GM12873 (cell line): Measurements from ENCODE around the gene PGF.

Experiments used
- CTCF ChIP-seq: IDR thresholded peaks from 2 replicates; pipeline ENCODE4 v1.5.1; 2012; ENCODE audit warnings: low read depth, mild to moderate bottlenecking, moderate library complexity, low read length, control low read depth; ENCODE audit not compliant: insufficient read depth; ENCODE audit errors: missing control alignments

Gene PGF

DNA sequence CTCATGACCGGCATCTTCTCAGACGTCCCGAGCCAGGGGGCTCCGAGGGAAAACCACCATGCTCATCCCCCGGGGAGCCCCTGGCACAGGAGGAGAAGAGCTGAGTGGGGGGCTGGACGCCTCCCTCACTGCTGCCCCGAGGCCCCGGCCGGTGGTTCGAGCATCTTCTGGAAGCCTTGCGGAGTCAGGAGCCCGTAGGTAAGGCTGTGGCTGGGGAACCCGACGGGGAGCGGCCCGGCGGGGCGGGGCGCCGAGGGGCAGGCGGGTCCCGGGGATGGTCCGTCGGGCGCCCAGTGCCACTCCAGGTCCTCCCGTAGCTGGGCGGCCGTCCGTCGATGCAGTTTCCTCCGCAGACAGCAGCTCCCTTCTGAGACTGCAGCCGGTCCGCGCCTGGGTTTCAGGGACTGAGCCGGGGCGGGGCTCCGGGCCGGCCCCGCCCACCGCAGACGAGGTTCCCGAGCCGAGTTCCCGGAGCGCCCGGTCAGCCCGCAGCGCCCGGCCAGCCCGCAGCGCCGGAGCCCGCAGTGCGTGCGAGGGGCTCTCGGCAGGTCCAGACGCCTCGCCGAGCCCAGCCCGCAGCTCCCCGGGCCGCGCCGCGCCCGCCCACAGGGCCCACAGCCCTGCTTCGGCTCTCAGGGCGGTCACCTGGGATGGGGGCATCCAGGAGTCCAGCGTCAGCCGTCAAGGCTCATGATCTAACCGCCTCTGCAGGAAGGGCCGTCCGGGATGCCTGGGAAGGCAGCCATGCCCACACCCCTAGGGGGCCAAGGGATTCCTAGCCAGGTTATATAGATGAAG is at the start of gene PGF:
Gene PGF, minus strand, starts transcription at position 369 of the 798 bp plus-strand sequence. Its CDS starts 355 bp downstream, at position 14.
- TF ChIP-seq CTCF, result no peak

DNA sequence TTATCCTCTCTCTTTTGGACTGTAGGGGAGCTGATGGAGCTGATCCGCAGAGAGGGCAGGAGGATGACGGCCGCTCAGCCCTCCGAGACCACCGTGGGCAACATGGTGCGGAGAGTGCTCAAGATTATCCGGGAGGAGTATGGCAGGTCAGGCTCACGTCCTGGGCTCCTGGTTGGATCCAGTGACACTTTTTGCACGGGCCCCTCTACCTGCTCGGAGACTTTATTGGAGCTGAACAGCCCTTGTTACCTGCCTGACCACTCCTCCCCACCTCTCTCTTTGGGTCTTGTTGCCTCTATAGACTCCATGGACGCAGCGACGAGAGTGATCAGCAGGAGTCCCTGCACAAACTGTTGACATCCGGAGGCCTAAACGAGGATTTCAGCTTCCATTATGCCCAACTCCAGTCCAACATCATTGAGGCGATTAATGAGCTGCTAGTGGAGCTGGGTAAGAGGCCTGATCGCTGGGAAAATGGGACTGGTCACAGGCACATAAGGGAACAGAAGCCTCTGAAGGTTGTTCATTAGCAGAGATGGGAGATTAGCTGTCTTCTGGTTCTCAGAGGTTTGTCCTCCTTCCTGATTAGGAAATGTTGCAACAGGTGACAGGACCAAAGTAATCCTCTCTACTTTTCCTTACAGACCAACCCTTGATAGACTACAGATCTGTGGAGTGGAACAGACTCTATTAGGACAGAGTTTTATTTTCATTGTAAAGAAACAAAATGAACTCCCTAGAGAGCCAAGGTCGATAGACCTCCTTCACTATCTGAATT is 48.0 kb upstream of the PGF start:
- TF ChIP-seq CTCF, result no peak

GRCh38 chr14:75002392-75003249 is 47.2 kb upstream of the PGF start, which contains the start of gene EIF2B2:
EIF2B2 (plus strand) TSS chr14:75002921; CDS start chr14:75002991, 70 bp downstream.
- no peak for TF ChIP-seq CTCF

- no peak for TF ChIP-seq CTCF
Observed at GRCh38 chr14:75001899-75002298, 46.5 kb upstream of the PGF start.

DNA sequence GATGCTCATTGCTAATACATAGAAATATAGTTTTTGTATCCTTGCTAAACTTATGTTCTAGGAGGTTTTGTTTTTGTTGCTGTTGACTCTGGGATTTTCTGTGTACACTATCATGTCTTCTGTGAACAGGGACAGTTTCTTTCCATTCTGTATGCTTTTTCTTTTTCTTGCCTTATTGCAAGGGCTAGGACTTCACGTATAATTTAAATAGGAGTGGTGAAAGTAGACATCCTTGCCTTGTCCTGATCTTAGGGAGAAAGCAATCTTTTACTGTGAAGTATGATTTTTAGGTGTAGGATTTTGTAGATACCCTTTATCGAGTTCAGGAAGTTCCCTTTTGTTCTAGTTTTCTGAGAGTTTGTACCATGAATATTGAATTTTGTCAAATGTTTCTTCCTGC is 45.9 kb upstream of the PGF start:
- no peak for TF ChIP-seq CTCF

- no peak for TF ChIP-seq CTCF
Observed at GRCh38 chr14:74988993-74989392, 33.6 kb upstream of the PGF start.

DNA sequence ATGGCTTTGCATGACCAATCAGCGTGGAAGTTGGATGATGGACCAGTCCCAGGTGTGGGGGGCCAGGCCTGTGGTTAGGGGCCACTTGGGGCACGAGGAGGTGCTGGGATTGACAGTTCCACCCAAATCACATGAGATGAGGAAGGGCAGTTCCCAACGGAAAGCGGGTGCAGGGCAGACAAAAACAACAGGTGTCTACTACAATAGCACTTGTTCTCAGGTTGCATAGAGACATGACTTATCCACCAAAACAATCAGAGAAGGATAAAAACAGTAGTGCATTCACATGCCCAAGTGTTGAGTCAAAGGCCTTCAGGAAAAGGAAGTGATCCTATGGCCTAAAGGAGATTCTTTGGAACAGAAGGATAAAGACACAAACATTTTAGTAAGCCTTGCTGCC is 32.7 kb upstream of the PGF start:
- no peak for TF ChIP-seq CTCF
